KOPT-K1 (cell line): Measurements from ENCODE around the gene XPC.
"Not testable (repeated sequence)": the region's sequence is repeated elsewhere in the genome, so short reads cannot be mapped to it uniquely, and the experiment has no call there.

Experiments used
- H3K27ac ChIP-seq: fragments of 200-600 bp; sonication (generic); 2 replicates; pipeline ENCODE4 v1.5.1; 2016; ENCODE audit warnings: antibody characterized with exemption, mild to moderate bottlenecking, low read depth, low read length; ENCODE audit not compliant: poor library complexity, severe bottlenecking
- H3K36me3 ChIP-seq: fragments of 200-600 bp; sonication (generic); 2 replicates; pipeline ENCODE4 v1.5.1; 2017; ENCODE audit warnings: antibody characterized with exemption, mild to moderate bottlenecking, low read length, moderate library complexity; ENCODE audit not compliant: insufficient read depth
- H3K9me3 ChIP-seq: fragments of 200-600 bp; sonication (generic); 2 replicates; pipeline ENCODE4 v1.5.1; 2017; ENCODE audit warnings: antibody characterized with exemption, low read length, mild to moderate bottlenecking; ENCODE audit not compliant: insufficient read depth, poor library complexity, severe bottlenecking

The XPC gene

DNA sequence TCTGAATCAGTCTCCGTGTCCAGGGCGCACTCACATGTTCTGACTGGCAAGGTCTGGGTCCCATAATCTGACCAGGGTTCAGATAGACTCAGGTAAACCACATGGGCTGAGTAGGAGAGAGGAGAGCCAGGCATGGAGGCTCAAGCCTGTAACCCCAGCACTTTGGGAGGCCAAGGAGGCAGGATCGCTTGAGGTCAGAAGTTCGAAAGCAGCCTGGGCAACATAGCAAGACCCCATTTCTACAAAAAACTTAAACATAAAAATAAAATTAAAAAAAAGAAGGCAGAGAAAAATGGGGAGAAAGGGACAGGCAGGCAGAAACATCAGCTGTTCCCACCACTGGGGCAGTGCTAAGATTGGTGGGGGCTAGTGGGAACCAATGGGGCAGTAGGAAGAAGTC, 48.2 kb downstream of the XPC start:
- H3K27ac ChIP-seq: no peak overlapping the region
- H3K36me3 ChIP-seq: peaks cover 75% of the 10 kb centered on the region
- H3K9me3 ChIP-seq: no peaks in the 10 kb centered on the region

DNA sequence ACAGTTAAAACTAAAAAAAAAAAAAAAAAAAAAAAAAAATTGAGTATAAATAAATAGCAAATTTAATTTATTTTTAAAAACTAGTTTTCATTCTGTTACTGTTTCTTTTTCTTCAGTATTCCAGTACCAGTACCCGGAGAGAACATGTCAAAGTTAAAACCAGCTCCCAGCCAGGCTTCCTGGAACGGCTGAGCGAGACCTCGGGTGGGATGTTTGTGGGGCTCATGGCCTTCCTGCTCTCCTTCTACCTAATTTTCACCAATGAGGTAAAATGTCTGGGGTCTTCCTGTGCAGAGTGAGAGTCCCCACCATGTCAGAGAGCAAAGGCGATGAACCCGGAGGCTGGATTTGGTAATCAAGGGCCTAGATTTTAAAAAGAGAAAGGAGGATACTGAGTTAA, 49.1 kb downstream of the XPC start:
- peaks cover 65% of the 10 kb centered on the region for H3K36me3 ChIP-seq
- no peak overlapping the region for H3K27ac ChIP-seq
- H3K9me3 ChIP-seq: no peaks in the 10 kb centered on the region

DNA sequence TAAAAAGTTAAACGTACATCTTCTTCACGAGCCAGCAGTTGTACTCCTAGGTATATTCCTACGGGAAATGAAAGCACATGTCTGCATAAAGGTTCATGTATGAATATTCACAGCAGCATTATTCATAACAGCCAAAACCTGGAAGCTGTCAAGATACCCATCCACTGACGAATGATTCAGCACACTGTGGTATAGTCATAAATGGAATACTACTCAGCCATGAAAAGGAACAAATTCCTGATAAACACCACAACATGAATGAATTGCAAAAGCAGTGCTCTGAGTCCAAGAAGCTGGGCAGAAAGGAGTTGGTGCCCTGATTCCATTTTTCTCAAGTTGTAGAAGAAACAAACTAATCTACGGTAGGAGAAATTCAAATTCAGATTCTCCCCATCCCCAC, 49.7 kb downstream of the XPC start:
- Histone ChIP-seq H3K9me3 (no peaks in the 10 kb centered on the region), H3K36me3 (peaks cover 60% of the 10 kb centered on the region), H3K27ac (no peak overlapping the region)

DNA sequence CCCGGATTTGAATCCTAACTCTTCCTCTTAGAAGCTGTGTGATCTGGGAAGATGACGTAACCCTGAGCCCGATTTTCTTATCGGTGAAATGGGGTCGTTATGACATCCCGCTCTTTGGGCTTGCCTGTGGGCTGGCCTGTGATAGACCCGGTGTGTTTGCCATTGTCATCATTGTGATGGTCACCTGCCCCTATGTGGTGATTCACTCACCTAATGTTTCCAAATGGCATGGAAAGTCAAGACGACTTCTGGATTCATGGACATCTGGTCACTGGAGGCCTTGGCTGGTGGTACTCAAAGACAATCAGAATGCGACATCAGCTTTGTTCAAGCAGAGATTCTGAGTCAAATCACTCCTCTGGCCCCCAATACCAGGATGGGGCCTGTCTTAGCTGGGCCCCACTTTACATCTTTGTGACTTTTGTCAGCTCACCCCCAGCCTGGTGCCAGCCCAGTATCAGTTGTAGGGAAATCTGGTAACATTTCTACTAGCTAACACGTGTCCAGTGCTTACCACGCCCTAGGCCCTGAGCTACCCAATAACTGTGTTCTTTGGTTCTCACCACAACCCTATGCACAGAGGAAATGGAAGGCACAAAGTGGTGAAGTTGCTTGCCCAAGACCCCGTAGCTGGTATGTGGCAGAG, 50.8 kb downstream of the XPC start:
- Histone ChIP-seq H3K27ac (no peak overlapping the region), H3K36me3 (peaks cover 49% of the 10 kb centered on the region), H3K9me3 (no peaks in the 10 kb centered on the region)

DNA sequence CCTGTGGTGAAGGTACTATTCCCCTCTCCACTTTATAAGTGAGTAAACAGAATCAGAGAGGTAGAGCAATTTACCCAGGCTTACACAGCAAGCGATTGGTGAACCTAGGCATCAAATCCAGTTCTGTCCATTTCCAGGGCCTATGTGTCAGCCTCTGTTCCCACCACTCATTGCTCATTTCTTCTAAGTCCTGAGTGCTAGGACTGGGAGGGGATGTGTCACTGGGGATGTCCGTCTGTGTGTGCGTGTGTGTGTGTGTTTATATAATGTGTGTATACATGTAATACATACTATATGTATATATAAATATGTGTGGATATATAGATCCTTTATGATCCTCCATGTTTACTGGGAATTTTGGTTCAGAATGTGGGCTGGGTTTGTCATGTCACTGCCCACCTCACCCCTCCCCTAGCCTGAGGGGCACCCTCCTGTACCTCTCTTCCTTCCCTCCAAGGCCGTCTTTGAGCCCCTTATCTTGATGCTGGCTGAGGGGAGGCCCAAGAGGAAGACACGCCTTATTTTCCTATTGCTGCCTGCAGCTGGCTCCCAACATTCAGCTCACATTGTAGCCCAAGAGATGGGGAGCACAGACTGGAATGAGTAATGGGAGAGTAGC, 51.4 kb downstream of the XPC start:
- Histone ChIP-seq H3K36me3 (peaks cover 45% of the 10 kb centered on the region), H3K9me3 (no peaks in the 10 kb centered on the region), H3K27ac (no peak overlapping the region)

DNA sequence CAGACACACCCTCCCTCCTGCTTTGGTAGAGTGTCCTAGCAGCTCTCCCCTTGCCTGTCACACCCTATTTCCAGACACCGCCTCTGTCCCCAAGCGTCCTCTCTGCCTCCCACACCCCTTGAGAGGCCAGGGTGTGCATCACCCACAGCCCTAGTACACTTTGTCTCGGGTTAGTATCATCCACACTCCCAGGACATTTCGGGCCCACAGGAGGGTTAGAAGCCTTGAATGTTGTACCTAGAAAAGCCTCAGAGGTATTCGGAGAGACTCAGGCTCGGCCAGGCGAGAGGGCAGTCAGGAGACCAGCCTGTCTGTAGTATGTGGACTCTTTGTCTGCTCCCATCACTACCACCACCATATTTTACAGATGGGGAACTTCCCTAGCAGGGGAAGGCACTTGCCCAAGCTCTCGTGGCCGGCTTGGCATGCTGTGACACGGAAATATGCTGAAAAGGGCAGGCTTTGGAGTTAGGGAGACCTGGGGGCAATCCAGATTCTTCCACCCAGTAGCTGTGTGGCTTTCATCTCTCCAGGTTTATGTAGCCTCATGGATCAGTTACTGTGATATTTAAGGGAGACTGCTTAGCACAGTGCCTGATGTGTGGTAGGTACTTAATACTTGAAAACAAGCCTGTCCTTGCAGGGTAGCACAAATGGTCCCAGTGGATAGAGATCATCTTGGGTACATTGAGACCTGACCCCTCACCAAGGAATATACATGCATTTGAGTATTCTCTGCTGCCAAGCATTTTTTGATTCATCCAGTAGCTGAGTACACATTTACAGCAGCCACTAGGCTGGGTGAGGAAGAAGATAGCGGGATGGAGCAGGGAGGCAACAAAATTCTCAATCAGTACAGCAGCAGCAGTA, 52.1 kb downstream of the XPC start:
- Histone ChIP-seq H3K9me3 (no peaks in the 10 kb centered on the region), H3K27ac (no peak overlapping the region)

DNA sequence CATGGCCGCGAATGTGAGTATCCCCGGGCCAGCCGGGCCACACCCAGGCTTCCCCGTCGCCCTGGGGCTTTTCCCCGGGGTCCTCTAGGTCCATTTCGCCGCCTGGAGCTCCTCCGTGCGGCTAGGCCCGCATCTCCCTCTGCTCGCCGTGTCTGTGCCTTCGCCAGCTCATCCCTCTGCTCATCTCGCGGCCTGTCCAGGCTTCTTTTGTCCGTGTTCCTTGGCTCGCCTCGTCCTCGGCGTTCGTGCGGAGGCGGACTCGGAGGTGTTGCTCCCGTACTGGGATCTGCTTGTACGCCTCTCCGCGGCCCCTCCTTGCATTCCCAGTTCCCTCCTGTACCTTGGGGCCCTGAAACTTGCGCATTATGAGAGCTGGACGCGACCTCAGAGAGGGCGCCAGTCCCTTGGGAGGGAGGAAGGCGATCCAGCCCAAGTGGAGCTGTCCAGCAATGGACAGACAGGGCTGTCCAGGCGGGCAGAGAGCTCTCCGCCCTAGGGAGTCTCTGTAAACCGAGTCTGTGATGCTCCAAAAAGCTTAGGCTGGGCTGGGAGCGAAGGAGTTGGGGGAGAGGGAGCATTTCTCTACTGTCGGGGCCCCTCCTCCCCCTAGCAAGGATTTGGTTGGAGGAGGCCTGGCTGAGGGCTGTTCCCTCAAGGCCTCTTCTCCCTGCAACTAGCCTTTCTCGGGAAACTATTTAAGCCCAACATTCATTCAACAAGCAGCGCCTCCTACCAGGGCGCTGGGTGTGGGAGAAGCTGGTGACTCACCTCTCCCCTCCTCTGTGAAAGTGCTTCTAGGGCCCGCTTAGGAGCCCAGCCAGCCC, 53.0 kb downstream of the XPC start:
- H3K9me3 ChIP-seq: no peaks in the 10 kb centered on the region
- peak overlapping the region; percentile 88 for H3K27ac ChIP-seq
- H3K36me3 ChIP-seq: peaks cover 44% of the 10 kb centered on the region

More for the DNA sequence above, 52.1 kb downstream of the XPC start:
- peaks cover 45% of the 10 kb centered on the region for H3K36me3 ChIP-seq

DNA sequence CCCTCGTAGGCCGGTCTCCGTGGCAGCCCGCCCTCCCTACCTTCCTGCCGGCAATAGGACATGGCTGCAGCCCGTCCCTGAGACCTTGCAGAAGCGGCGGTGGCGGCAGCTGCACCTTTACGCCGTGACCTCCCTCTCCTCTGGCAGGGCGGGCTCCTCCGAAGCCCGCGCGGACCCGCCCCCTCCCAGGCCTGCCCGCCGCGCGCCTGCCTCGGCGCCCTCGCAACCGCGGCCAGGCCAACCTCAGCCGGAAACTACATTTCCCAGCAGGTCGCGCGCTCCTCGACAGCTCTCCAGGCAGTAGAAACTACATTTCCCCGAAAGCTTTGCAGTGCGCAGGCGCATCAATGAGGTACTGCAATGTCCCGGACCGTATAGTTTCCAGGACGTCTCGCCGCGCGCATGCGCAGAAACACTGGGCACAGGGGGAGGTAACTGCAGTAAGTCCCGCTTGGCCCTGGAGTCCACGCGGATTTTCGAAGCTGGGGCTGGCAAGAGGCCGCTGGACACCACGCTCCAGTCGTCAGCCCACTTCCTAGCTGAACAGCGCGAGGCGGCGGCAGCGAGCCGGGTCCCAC, 53.7 kb downstream of the XPC start, which contains the start of the genes CHCHD4 and TMEM43:
Gene CHCHD4, minus strand, starts transcription at position 256 of the 578 bp plus-strand sequence. Its CDS starts 194 bp downstream, at position 62.
Gene TMEM43, plus strand, starts transcription at position 438 of the 578 bp plus-strand sequence. CDS start 142 bp downstream, outside the sequence.
- peak within 1 kb of the TSS; percentile 88 for H3K27ac ChIP-seq
- H3K36me3 ChIP-seq: peaks cover 44% of the 10 kb centered on the region
- H3K9me3 ChIP-seq: no peaks in the 10 kb centered on the region

DNA sequence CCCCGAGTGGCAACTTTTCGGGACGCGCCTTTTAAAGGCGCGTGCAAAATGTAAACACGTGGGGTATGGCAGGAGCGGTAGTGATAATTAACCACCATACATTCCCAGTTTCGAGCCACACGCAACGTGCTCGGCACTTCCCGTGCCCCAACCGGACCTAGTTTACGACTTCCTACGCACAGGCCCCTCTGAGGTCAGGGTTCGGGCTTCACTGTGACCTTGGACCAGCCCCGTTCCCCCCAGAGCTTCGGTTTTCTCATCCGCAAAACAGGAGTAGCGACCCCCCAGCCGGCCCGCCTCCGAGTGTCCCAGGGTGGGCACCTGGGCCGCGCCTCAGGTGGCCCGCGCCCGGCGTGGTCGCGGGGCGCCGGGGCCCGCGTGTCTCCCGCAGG, 54.2 kb downstream of the XPC start:
- Histone ChIP-seq H3K27ac (peak overlapping the region; percentile 88), H3K36me3 (peaks cover 44% of the 10 kb centered on the region), H3K9me3 (no peaks in the 10 kb centered on the region)

DNA sequence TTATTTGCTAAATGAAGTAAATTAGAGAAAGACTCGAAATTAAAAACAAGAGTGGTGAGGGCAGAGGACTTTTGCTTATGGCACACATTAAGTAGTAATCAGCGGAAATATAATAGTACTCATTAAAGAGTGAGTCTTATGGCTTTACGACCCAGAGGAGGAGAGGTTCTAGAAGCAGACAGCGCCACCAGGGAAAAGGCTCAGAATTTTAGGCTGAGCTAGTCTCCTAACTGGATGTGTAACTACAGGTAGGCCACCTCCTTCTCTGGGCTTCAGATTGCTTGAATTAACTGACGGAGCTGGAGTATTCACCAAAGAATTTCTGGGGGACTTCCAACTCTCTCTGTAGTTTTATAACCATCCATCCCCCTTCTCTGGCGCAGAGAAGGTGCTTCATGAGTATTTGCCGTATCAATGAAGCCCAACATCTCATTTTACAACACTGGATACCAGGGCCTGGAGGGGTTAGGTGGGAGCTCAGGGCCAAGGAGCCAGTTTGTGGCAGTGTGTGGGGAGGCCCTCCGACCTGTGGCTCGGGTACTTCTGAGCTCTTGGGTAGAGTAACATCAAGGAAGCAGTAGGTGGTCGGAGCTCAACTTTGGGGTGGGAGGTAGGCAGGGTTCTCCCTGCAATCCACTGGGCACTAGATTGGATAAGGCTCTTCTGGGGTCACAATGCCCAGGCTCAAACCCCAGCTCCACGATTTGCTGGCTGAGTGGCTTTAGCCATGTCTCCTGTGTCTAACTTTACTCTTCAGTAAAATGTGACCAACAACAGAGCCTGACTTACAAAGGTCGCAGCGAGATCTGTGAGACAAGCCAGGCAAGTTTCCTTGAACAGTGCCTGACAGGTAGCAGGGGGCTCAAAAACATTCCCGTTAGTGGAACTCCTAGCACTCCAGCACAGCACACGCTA, 54.8 kb downstream of the XPC start:
- peak overlapping the region; percentile 88 for H3K27ac ChIP-seq
- H3K9me3 ChIP-seq: no peaks in the 10 kb centered on the region
- peaks cover 44% of the 10 kb centered on the region for H3K36me3 ChIP-seq

DNA sequence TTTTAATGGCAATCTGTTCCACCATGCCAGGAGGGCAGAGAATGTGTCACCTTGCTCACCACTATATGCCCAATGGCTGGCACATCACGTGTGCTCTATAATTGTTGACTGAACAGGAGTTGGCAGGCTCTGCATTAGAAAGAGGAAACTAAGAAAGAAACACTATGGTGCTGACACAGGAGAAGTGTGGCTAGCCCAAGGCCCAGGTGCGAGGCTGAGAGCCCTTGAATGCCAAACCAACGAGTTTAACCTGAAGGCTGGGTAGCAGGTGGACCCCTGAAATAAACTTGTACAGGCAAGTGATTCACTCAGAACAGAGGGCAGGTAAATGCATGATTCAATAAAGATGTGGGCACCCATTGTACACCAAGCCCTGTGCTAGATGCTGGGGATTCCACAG, 56.1 kb downstream of the XPC start:
- Histone ChIP-seq H3K36me3 (peaks cover 48% of the 10 kb centered on the region), H3K9me3 (no peaks in the 10 kb centered on the region), H3K27ac (no peak overlapping the region)

DNA sequence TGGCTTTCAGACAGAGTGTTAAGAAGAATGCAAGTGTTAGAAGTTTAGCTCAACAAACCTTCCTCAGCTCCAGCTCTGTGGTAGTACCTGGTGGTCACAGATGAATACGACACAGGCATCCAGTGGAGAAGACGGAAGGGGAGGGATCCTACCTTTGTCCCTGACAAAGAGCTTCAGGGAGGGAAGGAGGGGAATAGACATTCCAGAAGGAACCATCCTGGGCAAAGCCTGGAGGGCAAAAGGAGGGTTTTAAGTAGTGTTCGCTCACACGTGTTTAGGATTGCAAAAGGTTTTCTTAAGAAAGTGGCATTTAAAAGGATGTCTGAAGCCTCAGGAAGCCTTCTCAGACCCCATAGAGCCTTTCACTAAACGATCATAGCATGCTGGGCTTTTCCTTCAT, 56.5 kb downstream of the XPC start:
- Histone ChIP-seq H3K9me3 (no peaks in the 10 kb centered on the region), H3K27ac (no peak overlapping the region), H3K36me3 (peaks cover 52% of the 10 kb centered on the region)

DNA sequence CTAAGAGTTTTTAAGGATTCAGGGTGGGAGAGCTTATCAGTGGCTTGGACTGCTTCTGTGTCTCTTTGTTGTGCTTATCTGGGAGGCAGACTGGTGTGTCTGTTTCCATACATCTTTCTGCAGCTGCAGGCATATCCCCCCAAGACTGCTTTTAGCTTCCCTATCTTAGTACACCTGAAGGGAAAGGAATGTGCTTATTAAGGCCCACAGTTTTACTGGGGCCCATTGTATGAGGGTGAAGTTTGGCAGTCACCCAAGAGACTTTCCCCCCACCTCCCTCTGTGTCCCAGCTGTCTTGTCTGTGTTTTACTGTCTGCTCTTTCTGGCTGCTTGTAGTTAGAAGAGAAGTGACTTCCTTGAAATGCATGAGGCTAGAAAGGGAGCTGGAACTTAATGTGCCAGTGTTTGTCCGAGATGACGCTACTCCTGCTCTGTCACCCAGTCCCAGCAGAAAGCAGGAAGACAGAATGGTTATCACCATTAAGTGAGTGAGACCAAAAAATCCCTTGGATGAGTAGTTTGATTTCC, 57.4 kb downstream of the XPC start:
- H3K36me3 ChIP-seq: peaks cover 60% of the 10 kb centered on the region
- not testable (repeated sequence) for H3K27ac ChIP-seq, H3K9me3 ChIP-seq
